Measurements from ENCODE around the gene ACTBL2. TPM values are rescaled to one million over a fixed set of nuclear protein-coding genes. Genes with fewer than 3 reads are reported as not detected.

The ACTBL2 gene
- total RNA-seq, 1 donor from 2014 or later = not detected

GRCh38 chr5:57491369-57491965 lies 8.9 kb upstream of the ACTBL2 start:
- no peak for ATAC-seq
- peaks cover 14% of the 10 kb centered on the region for H3K4me1 ChIP-seq
- H3K36me3 ChIP-seq = no peaks in the 10 kb centered on the region
- H3K27me3 ChIP-seq = no peaks in the 10 kb centered on the region
- DNase-seq = no peak
- TF ChIP-seq, protein P1, sequence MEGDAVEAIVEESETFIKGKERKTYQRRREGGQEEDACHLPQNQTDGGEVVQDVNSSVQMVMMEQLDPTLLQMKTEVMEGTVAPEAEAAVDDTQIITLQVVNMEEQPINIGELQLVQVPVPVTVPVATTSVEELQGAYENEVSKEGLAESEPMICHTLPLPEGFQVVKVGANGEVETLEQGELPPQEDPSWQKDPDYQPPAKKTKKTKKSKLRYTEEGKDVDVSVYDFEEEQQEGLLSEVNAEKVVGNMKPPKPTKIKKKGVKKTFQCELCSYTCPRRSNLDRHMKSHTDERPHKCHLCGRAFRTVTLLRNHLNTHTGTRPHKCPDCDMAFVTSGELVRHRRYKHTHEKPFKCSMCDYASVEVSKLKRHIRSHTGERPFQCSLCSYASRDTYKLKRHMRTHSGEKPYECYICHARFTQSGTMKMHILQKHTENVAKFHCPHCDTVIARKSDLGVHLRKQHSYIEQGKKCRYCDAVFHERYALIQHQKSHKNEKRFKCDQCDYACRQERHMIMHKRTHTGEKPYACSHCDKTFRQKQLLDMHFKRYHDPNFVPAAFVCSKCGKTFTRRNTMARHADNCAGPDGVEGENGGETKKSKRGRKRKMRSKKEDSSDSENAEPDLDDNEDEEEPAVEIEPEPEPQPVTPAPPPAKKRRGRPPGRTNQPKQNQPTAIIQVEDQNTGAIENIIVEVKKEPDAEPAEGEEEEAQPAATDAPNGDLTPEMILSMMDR (IDR thresholded peaks at IDR 0.05) = no peak
- no peak overlapping the region for H3K27ac ChIP-seq
- H3K9me3 ChIP-seq = no peaks in the 10 kb centered on the region
- intact Hi-C loops (cut with DNase I) = loop anchor here (5.0 kb wide), 1 partner anchor 976 kb away; no protein-coding TSS in a partner anchor
- H3K4me3 ChIP-seq = no peak overlapping the region

GRCh38 chr5:57488215-57488955 lies 5.8 kb upstream of the ACTBL2 start:
- no peaks in the 10 kb centered on the region for H3K36me3 ChIP-seq
- no peak for ATAC-seq
- H3K4me1 ChIP-seq = no peaks in the 10 kb centered on the region
- intact Hi-C loops (cut with DNase I) = no loop called here
- no peaks in the 10 kb centered on the region for H3K9me3 ChIP-seq
- H3K4me3 ChIP-seq = no peak overlapping the region
- H3K27me3 ChIP-seq = no peaks in the 10 kb centered on the region
- DNase-seq = no peak
- TF ChIP-seq, protein P1 (IDR thresholded peaks at IDR 0.05) = no peak
- no peak overlapping the region for H3K27ac ChIP-seq

- Histone ChIP-seq H3K4me3 (no peak overlapping the region), H3K27ac (no peak overlapping the region), H3K36me3 (no peaks in the 10 kb centered on the region), H3K4me1 (no peaks in the 10 kb centered on the region), H3K9me3 (no peaks in the 10 kb centered on the region), H3K27me3 (no peaks in the 10 kb centered on the region)
- ATAC-seq = no peak
- DNase-seq = no peak
- intact Hi-C loops (cut with DNase I) = no loop called here
- TF ChIP-seq, protein P1 (IDR thresholded peaks at IDR 0.05) = no peak
Measured at GRCh38 chr5:57486027-57486602, 3.5 kb upstream of the ACTBL2 start.

- Histone ChIP-seq H3K4me3 (no peak overlapping the region), H3K4me1 (no peaks in the 10 kb centered on the region), H3K9me3 (no peaks in the 10 kb centered on the region), H3K27me3 (no peaks in the 10 kb centered on the region), H3K36me3 (no peaks in the 10 kb centered on the region), H3K27ac (no peak overlapping the region)
- DNase-seq = no peak
- intact Hi-C loops (cut with DNase I) = no loop called here
- no peak for ATAC-seq
- TF ChIP-seq, protein P1 (IDR thresholded peaks at IDR 0.05) = no peak
Measured at GRCh38 chr5:57478826-57479225, 3.8 kb downstream of the ACTBL2 start.

DNA sequence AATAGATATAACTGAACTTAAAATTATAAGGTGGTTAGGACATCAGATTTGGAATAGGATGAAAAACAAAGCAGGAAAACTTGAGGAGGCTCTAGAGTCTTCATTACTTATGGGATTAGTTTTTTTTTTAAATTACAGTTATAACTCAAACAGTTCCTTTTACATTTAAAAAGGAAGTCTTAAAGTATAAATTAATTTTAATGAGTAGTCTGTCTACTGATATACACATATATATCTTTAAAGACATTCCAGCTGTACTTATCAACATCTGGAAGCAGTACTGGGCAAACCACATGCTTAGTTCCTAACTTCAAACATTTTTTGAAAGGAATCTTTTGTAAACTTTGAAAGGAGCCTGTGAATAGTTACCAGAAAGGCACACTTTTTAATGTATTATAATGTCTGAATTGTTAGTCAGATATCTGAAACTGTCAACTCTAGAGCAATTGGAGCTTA lies 6.0 kb downstream of the ACTBL2 start:
- no peaks in the 10 kb centered on the region for H3K27me3 ChIP-seq
- no peaks in the 10 kb centered on the region for H3K36me3 ChIP-seq
- H3K4me3 ChIP-seq = no peak overlapping the region
- no peaks in the 10 kb centered on the region for H3K9me3 ChIP-seq
- TF ChIP-seq, protein P1 (IDR thresholded peaks at IDR 0.05) = no peak
- H3K27ac ChIP-seq = no peak overlapping the region
- no peak for ATAC-seq
- intact Hi-C loops (cut with DNase I) = no loop called here
- H3K4me1 ChIP-seq = no peaks in the 10 kb centered on the region
- DNase-seq = no peak
